Measurements from ENCODE around the gene OVOL2. TPM values are rescaled to one million over a fixed set of nuclear protein-coding genes. Genes with fewer than 3 reads are reported as not detected.
"Not testable (repeated sequence)": the region's sequence is repeated elsewhere in the genome, so short reads cannot be mapped to it uniquely, and the experiment has no call there.

Gene OVOL2
- total RNA-seq, result 10 to 100 TPM; 25.5 to 38.7 (median 28.9) TPM

DNA sequence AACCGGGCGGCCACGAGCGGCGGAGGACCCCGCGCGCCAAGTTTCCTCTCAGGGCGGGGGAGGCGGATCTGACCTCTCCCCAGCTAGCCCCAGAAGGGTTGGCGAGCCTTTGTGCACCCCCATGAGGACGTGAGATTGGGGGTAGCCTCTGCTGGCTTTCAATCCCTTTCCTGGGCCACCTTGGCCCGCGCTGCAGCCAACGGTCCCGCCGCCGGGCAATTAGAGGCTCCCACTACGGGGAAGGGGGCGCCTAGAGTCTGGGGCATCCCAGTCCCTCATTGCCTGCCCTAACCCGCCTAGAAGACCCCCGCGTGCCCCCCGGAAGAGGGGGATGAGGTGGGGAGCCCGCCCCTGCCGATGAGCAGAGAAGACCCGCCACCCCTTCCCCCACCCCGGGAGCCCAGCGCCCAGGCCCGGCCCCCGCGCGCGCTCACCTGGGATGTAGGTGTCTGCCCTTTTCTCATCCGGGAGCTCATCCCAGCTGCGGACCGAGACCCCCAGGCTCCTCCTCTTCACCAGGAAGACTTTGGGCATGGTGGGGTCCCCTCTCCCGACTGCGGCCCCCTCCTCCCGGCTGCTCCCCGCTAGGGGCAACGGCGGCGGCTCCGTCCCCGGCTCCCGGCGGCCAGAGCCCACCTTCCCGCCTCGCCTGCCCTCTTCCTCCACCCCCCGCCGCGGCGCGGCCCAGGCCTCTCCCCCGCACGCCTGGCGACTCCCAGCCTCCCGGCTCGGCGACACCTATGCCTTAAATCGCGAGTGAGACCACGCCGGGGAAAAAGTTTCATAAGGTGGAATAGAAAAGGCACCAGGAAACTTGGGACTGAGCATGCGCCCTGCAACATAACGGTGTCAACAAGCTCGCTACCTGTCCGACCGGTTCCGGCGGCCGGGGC, at the start of gene OVOL2:
Gene OVOL2 (minus strand): TSS at position 816 of the 893 bp plus-strand sequence. CDS start 282 bp downstream, at position 534.
- peak in 1 of 2 donors; percentile 28 for TF ChIP-seq POLR2A (IDR thresholded peaks at IDR 0.05)
- TF ChIP-seq, protein P1, sequence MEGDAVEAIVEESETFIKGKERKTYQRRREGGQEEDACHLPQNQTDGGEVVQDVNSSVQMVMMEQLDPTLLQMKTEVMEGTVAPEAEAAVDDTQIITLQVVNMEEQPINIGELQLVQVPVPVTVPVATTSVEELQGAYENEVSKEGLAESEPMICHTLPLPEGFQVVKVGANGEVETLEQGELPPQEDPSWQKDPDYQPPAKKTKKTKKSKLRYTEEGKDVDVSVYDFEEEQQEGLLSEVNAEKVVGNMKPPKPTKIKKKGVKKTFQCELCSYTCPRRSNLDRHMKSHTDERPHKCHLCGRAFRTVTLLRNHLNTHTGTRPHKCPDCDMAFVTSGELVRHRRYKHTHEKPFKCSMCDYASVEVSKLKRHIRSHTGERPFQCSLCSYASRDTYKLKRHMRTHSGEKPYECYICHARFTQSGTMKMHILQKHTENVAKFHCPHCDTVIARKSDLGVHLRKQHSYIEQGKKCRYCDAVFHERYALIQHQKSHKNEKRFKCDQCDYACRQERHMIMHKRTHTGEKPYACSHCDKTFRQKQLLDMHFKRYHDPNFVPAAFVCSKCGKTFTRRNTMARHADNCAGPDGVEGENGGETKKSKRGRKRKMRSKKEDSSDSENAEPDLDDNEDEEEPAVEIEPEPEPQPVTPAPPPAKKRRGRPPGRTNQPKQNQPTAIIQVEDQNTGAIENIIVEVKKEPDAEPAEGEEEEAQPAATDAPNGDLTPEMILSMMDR (IDR thresholded peaks at IDR 0.05), result no peak
- peak within 1 kb of the TSS; percentile 34 to 64 (median 46) for H3K4me3 ChIP-seq
- H3K36me3 ChIP-seq, result peaks cover 0 to 4% (median 0%) of the 10 kb centered on the region in 3 donors
- H3K4me1 ChIP-seq, result peaks cover 0 to 38% (median 9%) of the 10 kb centered on the region in 4 donors
- no peaks in the 10 kb centered on the region for H3K9me3 ChIP-seq
- H3K27ac ChIP-seq, result peak within 1 kb of the TSS in 3 of 4 donors; percentile 85 to 97 (median 89)
- peaks cover 0 to 13% of the 10 kb centered on the region in 2 donors for H3K27me3 ChIP-seq
- peak in 2 of 3 donors; percentile 90 to 91 for DNase-seq

DNA sequence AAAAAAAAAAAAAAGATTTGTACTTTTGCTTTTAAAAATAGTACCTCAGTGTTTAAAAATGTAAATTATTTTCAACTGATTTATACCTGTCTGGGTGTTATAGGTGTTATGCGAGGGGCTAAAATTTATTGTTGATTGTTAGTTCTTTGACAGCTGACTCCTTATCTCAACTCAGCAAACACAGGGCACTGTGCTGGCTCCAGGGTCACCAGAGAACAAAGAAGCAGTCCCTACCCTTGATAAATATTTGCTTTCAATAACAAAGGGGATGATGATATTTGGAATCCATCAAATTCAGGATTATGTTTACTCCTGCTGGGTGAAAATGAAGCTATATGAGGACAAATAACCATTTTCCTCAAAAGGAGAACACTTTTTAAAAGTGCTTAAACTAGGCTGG, 45.8 kb upstream of the OVOL2 start:
- H3K27me3 ChIP-seq, result no peaks in the 10 kb centered on the region
- H3K9me3 ChIP-seq, result no peaks in the 10 kb centered on the region
- DNase-seq, result no peak
- TF ChIP-seq, protein P1 (IDR thresholded peaks at IDR 0.05), result no peak
- TF ChIP-seq POLR2A (IDR thresholded peaks at IDR 0.05), result no peak
- no peaks in the 10 kb centered on the region for H3K4me1 ChIP-seq
- H3K36me3 ChIP-seq, result no peaks in the 10 kb centered on the region
- H3K4me3 ChIP-seq, result no peak overlapping the region
- no peak overlapping the region for H3K27ac ChIP-seq

DNA sequence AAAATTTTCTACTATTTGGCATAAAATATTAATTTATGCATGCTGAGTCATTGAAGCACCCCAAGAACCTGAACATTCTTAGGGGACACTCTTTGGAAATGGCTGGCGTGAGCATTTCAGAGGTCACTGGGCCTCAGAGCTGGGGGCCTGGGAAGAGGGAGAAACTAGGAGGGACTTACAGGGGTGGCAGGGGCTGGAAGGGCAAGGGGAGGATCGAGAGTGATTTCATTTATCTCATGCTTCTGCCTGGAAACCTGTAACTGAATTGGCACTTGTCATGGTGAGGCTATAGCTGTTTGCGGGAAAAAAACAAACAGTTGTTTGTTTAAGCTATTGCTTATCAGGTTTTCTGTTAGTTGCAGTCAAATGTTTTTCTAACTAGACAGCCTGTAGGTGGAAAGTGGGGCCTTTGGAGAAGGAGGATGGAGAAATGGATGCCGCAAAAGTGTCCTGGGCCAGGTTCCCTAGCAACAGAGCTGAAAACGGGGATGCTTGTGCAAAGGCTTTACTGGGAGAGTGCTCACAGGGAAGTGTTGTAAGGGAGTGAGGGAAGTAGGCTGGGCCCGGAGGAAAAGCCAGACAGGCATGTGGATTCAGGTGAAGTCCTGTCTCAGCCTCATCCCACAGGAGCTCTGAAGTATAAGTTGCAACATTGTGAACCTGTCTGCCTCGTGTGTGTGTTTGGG, 43.6 kb upstream of the OVOL2 start:
- Histone ChIP-seq H3K27me3 (no peaks in the 10 kb centered on the region), H3K36me3 (no peaks in the 10 kb centered on the region), H3K4me1 (no peaks in the 10 kb centered on the region), H3K4me3 (no peak overlapping the region), H3K27ac (no peak overlapping the region), H3K9me3 (no peaks in the 10 kb centered on the region)
- no peak for DNase-seq
- TF ChIP-seq, protein P1 (IDR thresholded peaks at IDR 0.05), result no peak
- no peak for TF ChIP-seq POLR2A (IDR thresholded peaks at IDR 0.05)

DNA sequence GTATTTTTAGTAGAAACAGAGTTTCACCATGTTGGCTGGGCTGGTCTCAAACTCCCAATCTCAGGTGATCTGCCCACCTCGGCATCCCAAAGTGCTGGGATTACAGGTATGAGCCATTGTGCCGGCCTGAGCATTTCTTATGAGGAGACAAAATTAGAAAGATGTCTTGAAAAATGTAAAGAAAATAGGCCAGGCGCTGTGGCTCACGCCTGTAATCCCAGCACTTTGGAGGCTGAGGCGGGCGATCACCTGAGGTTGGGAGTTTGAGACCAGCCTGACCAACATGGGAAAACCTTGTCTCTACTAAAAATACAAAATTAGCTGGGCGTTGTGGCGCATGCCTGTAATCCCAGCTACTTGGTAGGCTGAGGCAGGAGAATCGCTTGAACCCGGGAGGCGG, 42.9 kb upstream of the OVOL2 start:
- H3K27me3 ChIP-seq, H3K27ac ChIP-seq, DNase-seq, H3K9me3 ChIP-seq, H3K4me1 ChIP-seq, H3K4me3 ChIP-seq, H3K36me3 ChIP-seq: not testable (repeated sequence)

DNA sequence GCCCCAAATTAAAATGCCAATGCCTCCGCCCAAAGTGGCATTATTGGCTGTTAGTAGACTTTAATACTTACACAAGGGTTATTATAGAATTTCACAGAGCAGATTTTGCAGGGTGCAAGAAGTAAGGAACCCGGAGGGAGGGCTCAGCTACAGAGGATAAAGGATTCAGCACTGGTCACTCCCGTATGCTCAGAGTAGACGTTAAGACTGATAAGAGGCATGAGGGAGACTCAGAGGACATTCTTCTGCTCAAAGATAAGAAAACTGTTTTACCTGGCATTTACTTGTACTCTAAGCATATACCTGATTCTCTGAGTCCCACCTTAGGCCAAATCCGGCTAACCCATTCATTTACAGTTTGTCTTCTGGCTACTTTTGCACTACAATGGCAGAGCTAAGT, 36.5 kb upstream of the OVOL2 start:
- Histone ChIP-seq H3K36me3 (no peaks in the 10 kb centered on the region), H3K27me3 (no peaks in the 10 kb centered on the region), H3K27ac (no peak overlapping the region), H3K9me3 (no peaks in the 10 kb centered on the region), H3K4me3 (no peak overlapping the region), H3K4me1 (peaks cover 0 to 7% (median 0%) of the 10 kb centered on the region in 4 donors)
- DNase-seq, result no peak
- TF ChIP-seq, protein P1 (IDR thresholded peaks at IDR 0.05), result no peak

DNA sequence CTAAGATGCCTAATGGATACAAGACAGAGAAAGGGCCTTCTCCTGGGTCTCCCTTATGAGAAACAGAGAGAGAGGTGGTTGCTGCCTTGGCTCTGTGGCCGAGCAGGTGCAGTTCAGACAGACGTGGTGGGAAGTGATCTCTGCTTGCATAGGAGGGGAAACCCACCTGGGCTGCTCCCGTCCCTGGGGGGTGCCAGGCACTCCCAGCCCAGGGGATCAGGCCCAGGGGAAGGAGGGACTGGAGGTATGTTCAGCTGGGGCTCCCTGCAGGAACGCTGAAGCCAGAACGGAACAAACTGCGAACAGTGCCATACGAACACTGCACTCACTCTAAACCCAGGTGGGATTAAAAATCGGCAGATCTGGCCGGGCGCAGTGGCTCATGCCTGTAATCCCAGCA, 35.7 kb upstream of the OVOL2 start:
- Histone ChIP-seq H3K9me3 (no peaks in the 10 kb centered on the region), H3K27ac (no peak overlapping the region), H3K36me3 (no peaks in the 10 kb centered on the region), H3K27me3 (no peaks in the 10 kb centered on the region), H3K4me1 (peaks cover 0 to 7% (median 0%) of the 10 kb centered on the region in 4 donors), H3K4me3 (no peak overlapping the region)
- no peak for DNase-seq
- TF ChIP-seq, protein P1 (IDR thresholded peaks at IDR 0.05), result no peak
- TF ChIP-seq POLR2A (IDR thresholded peaks at IDR 0.05), result no peak
